Rectal smooth muscle tissue (tissue), 1 donor: Measurements from ENCODE around the gene CPS1.

Experiments used
- H3K27ac ChIP-seq: one replicate; pipeline ENCODE4 v1.7.0; 2013; ENCODE audit warnings: low read depth, low read length, inconsistent platforms
- H3K27me3 ChIP-seq: one replicate; pipeline ENCODE4 v1.7.0; 2013; ENCODE audit warnings: low read length; ENCODE audit not compliant: control insufficient read depth, insufficient read depth
- H3K36me3 ChIP-seq: one replicate; pipeline ENCODE4 v1.7.0; 2013; ENCODE audit warnings: low read length; ENCODE audit not compliant: control insufficient read depth, insufficient read depth
- H3K4me1 ChIP-seq: one replicate; pipeline ENCODE4 v1.7.0; 2013; ENCODE audit warnings: low read length; ENCODE audit not compliant: control insufficient read depth, insufficient read depth
- H3K4me3 ChIP-seq: one replicate; pipeline ENCODE4 v1.7.0; 2013; ENCODE audit warnings: low read length
- H3K9ac ChIP-seq: one replicate; pipeline ENCODE4 v1.7.0; 2013; ENCODE audit warnings: low read length

Gene CPS1

DNA sequence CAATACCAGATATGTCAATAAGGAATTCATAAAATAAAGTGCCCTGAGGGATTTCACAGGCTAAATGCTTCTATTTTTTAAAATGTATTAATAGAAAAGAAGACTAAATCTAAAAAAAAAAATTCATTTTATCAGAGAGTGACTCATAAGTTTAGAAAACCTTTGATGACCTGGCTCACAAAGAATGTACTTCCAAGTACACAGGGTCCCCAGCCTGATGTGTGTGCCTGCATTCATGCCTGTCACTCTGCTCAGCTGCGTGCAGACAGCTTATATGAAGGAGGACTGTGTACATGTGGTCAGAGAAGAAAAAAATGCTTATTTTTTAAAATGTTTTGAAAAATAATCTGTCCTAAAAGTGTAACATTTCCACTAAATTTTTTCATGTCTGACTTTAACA lies 3.0 kb upstream of the CPS1 start:
- Histone ChIP-seq H3K27me3 (no peaks in the 10 kb centered on the region), H3K27ac (no peak overlapping the region), H3K4me3 (no peak overlapping the region), H3K36me3 (no peaks in the 10 kb centered on the region), H3K4me1 (no peaks in the 10 kb centered on the region), H3K9ac (no peak overlapping the region)

DNA sequence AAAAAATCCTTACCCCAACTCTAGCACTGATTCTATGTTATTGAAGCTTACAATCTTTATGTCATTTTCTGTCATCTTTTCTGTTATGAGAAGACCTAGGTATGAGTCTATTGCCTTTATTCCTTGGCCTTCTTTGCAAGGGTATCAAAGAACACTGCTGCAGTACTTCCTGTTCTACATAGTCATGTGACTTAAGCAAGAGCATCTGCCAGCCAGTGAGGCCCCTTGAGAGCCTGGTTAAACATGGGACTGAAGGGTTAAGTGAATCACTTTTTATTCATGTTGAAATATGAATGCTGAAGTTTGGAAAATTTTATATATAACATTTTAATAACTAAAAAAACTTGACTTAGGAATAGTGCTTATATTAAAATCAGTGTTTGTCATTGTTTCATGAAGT lies 844 bp upstream of the CPS1 start:
- Histone ChIP-seq H3K27ac (no peak overlapping the region), H3K36me3 (no peaks in the 10 kb centered on the region), H3K4me1 (no peaks in the 10 kb centered on the region), H3K4me3 (no peak overlapping the region), H3K27me3 (no peaks in the 10 kb centered on the region), H3K9ac (no peak overlapping the region)

DNA sequence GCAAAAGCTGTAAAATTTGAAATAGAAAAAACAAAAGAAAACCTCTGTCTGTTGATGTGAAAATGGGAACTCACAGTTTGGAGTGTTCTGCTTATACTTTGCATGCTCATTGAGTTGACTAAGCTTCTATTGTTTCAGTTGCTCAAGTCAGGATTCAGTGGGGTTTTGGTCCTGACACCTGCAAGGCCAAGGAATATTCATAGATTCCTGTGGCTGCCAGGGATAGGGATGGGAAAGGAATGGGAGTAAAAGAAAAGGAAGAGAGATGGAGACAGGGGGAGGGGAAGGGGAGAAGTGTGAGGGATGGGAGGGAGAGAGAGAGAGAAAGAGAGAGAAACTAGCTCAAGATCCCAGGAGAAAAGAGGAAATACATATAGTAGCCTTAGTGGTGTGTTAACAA lies 1.3 kb downstream of the CPS1 start:
- H3K27me3 ChIP-seq: no peaks in the 10 kb centered on the region
- no peaks in the 10 kb centered on the region for H3K36me3 ChIP-seq
- H3K27ac ChIP-seq: no peak overlapping the region
- H3K4me3 ChIP-seq: no peak overlapping the region
- no peaks in the 10 kb centered on the region for H3K4me1 ChIP-seq
- H3K9ac ChIP-seq: no peak overlapping the region

DNA sequence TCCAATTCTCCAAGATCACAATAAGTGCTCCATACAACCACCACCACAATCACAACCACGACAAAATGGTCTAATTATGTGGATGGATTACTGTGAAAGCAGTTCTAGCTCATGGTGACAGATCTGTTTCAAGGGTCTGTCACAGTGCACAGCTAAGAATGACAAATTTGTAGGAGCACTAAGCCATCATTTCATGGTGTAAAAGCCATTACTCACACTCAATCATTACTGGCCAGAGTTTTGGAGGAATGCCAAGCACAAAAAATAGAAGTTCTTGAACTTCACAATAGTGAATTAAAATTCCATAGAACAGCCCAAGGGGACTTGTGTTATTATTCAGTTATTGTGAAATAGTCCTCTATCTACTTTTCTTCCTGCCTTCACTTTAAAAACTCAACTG lies 2.3 kb downstream of the CPS1 start:
- Histone ChIP-seq H3K27me3 (no peaks in the 10 kb centered on the region), H3K4me3 (no peak overlapping the region), H3K9ac (no peak overlapping the region), H3K4me1 (no peaks in the 10 kb centered on the region), H3K27ac (no peak overlapping the region), H3K36me3 (no peaks in the 10 kb centered on the region)

DNA sequence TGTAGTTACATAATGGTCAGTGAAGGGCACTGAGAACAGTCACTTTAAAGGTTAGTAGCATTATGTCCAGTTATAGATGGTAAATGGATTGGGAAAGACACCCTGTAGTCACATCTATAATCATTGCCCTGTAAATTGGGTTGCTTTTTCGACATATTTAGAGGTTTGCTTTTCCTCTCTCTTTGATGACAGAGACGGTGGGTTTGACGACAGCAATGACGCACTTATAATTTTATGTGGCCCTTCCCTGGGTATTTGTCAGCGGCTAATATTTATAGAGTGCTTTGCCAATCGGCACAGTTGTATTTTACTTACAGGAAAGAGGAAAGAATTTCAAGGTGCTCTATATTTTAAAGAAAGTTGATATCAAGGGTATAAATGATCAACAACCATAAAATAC lies 2.8 kb downstream of the CPS1 start:
- Histone ChIP-seq H3K27ac (no peak overlapping the region), H3K4me1 (no peaks in the 10 kb centered on the region), H3K4me3 (no peak overlapping the region), H3K9ac (no peak overlapping the region), H3K27me3 (no peaks in the 10 kb centered on the region), H3K36me3 (no peaks in the 10 kb centered on the region)

DNA sequence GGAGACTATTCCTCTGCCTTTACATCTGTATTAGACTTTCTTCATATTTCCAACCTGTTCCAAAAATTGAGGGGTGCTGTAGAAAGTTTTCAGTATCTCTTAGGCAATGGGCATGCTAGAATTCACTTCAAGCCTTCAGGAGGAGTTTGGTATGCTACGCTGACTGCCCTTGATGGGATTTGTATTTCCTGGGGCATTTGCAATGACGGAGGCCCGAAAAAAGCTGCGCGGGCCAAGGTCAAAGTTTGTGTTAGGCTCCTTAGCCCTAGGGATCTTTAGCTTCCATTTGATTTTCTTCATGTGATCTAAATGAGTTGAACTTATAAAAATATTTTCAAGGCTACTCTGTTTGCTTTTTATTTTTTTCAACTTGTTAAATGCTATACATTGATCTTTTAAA lies 5.1 kb downstream of the CPS1 start:
- no peak overlapping the region for H3K9ac ChIP-seq
- no peaks in the 10 kb centered on the region for H3K36me3 ChIP-seq
- H3K4me1 ChIP-seq: no peaks in the 10 kb centered on the region
- H3K27me3 ChIP-seq: no peaks in the 10 kb centered on the region
- H3K27ac ChIP-seq: no peak overlapping the region
- H3K4me3 ChIP-seq: no peak overlapping the region

DNA sequence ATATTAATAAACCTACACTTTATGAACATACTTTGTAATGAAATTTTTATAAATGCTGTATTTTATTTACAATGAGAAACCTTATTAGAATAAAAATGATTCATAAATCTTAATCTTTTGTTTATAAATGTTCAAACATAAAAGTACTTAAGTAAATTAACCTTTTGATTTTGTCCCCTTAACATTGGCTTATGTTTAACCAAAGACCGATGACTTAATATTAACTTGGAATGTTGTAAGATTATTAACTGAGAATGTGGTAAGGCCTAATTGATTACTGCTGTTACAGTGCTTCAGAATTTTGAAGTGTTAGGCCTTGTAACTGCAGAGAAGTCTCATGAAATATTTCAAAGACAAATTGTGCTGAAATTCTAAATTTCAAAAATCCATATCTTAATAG lies 5.7 kb downstream of the CPS1 start:
- H3K27ac ChIP-seq: no peak overlapping the region
- no peaks in the 10 kb centered on the region for H3K36me3 ChIP-seq
- no peaks in the 10 kb centered on the region for H3K4me1 ChIP-seq
- H3K9ac ChIP-seq: no peak overlapping the region
- no peak overlapping the region for H3K4me3 ChIP-seq
- H3K27me3 ChIP-seq: no peaks in the 10 kb centered on the region

DNA sequence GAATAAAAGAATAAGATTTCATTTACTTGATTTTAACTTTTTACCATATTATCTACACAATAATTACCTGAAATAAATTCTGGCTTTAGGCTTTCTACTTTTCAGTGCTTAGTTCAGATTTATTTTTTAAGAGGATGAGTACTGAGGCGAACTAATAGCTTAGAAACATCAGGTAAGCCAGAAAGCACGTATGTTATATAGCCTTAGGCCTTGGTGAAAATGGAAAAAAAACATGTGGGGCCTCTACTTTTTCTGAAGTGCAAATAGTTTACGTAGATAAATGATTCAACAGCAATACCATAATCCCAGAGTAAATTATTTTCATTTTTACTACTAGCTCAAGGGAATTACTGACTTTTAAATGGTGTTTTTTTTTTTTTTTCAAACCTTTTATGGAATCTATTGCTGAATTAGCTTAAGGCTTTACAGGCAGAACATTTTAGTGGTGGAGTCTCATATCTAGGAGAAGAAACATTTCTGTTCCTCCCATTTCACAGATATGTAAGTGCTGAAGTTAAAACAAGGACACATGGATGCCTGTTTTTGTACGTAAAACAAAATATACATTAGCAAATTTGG lies 6.2 kb downstream of the CPS1 start:
- no peaks in the 10 kb centered on the region for H3K27me3 ChIP-seq
- no peak overlapping the region for H3K27ac ChIP-seq
- no peak overlapping the region for H3K4me3 ChIP-seq
- no peaks in the 10 kb centered on the region for H3K36me3 ChIP-seq
- no peak overlapping the region for H3K9ac ChIP-seq
- H3K4me1 ChIP-seq: no peaks in the 10 kb centered on the region

DNA sequence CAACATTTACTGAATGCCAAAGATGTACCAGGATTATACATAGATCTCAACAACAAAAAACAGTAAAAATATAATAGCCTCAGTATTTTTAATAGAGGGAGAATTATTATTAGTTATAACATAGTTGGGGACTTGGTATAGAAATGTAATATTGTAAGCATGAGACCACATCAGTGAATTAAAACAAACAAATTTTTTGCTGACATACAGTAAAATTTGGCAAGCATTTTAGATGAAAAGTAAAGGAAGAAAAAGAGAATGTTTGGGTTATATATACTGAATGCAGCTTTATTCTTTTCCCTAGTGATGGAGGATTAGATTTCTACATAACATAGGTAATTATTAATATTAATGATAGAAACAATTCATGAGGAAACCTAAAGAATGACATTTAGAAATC lies 10.9 kb downstream of the CPS1 start:
- Histone ChIP-seq H3K4me1 (no peaks in the 10 kb centered on the region), H3K27me3 (no peaks in the 10 kb centered on the region), H3K27ac (no peak overlapping the region), H3K36me3 (no peaks in the 10 kb centered on the region), H3K9ac (no peak overlapping the region), H3K4me3 (no peak overlapping the region)

DNA sequence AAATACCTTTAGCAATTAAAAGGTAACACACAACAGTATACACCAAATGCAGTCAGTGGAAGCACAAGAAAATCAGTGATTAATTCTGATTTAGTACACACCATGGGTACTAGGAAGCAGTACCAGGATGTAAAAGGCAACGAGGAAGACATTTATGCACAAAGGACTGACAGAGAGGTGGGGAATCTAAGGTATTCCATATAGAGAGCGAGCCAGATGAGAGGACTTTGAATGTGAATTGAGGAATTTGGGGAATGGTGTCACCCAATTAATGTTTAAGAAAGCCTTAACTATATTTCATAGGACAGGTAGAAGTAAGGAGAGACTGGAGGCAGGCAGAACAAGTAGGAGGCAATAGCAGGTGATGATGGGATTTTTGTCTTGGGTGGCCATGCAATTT lies 11.7 kb downstream of the CPS1 start:
- no peaks in the 10 kb centered on the region for H3K36me3 ChIP-seq
- H3K27ac ChIP-seq: no peak overlapping the region
- H3K4me1 ChIP-seq: no peaks in the 10 kb centered on the region
- no peak overlapping the region for H3K9ac ChIP-seq
- no peaks in the 10 kb centered on the region for H3K27me3 ChIP-seq
- no peak overlapping the region for H3K4me3 ChIP-seq

DNA sequence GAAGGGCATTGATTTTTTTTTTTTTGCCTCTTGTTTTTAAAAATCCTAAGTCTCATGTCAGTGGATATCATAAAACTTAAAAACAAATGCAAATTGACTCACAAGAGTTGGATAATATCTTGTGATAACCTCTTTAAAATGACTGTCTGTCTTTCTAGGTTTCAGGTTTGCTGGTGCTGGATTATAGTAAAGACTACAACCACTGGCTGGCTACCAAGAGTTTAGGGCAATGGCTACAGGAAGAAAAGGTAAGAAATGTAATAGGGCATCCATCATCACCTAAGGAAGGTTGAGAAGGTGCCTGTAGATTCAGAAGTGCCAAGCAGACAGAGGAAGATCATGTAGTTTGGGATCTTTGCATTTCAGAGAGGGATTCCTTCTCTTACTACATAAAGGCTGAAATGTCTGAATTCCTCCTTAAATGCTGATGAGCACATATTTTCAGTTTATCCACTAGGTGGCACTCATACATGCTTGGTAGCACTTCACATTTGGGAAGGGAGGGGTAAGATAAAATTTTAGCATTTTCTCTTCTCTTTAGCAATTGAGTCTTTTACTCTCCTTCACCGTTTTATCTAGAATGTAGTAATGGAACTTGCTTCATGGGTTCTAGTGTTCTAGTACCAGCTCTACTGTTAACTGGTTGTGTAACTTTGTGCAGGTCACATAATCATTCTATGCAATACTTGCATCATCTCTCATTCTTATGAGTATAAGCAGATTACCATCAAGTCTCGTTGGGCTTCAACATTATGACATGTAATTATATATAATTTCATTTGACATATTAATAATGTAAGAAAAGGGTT lies 21.1 kb downstream of the CPS1 start:
- H3K9ac ChIP-seq: no peak overlapping the region

DNA sequence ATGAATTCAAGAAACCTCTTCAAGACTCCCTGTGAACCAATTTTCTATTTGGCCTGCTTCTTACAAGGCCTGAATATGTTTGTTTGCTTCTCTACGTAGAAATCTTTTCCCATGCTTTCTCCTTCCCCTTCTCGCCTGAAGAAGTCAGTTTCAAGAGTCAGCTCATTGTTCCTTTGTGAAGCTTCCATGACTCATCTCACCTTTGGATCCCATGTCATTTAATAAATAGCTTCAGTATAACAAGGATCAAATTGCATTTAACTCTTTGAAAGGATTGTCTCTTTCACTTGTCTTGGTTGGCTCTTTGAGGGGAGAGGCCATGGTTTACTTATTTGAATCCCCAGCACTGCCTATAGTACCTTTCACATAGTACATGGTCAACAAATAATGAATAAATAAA lies 28.4 kb downstream of the CPS1 start:
- H3K27me3 ChIP-seq: no peaks in the 10 kb centered on the region
- no peaks in the 10 kb centered on the region for H3K36me3 ChIP-seq
- H3K4me1 ChIP-seq: no peaks in the 10 kb centered on the region
- no peak overlapping the region for H3K27ac ChIP-seq
- no peak overlapping the region for H3K9ac ChIP-seq
- no peak overlapping the region for H3K4me3 ChIP-seq

More for the DNA sequence above, 21.1 kb downstream of the CPS1 start:
- no peaks in the 10 kb centered on the region for H3K4me1 ChIP-seq
- H3K27ac ChIP-seq: no peak overlapping the region
- H3K4me3 ChIP-seq: no peak overlapping the region
- no peaks in the 10 kb centered on the region for H3K36me3 ChIP-seq
- H3K27me3 ChIP-seq: no peaks in the 10 kb centered on the region

DNA sequence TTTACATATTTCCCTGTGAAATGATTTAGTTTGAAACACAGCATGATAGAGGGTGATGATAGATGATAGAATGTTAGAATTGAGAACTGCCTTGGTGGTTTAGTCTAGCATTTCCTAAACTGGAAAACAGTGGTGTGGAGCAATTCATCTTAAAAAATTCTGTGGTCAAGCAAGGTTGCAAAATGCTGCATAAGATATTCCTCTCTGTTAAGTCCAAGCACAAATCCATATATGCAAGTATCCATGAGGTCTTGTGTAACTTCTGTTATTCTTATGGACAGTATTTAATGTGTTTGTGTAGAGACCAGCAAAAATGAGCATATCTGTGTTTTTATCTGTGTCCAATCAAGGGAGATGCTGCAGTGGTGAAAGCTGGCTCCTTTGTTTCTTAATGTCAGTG lies 30.0 kb downstream of the CPS1 start:
- Histone ChIP-seq H3K27ac (no peak overlapping the region), H3K36me3 (no peaks in the 10 kb centered on the region), H3K4me1 (no peaks in the 10 kb centered on the region), H3K4me3 (no peak overlapping the region), H3K27me3 (no peaks in the 10 kb centered on the region), H3K9ac (no peak overlapping the region)
